ENCODE results near the gene PPP2R2C.

Gene PPP2R2C

GRCh38 chr4:6419452-6420028, 52.9 kb downstream of the PPP2R2C start:
- peaks cover 12% of the 10 kb centered on the region for H3K27me3 Mint-ChIP-seq (ENCODE audit: low read depth, poor library complexity)
- H3K4me3 Mint-ChIP-seq = no peak overlapping the region
- no peak overlapping the region for H3K27ac Mint-ChIP-seq
- no peaks in the 10 kb centered on the region for H3K36me3 Mint-ChIP-seq (ENCODE audit: low read depth)
- peaks cover 21% of the 10 kb centered on the region for H3K4me1 Mint-ChIP-seq
- TF ChIP-seq CTCF (IDR thresholded peaks at IDR 0.05) = no peak
- no peak for DNase-seq
- no peaks in the 10 kb centered on the region for H3K9me3 Mint-ChIP-seq

DNA sequence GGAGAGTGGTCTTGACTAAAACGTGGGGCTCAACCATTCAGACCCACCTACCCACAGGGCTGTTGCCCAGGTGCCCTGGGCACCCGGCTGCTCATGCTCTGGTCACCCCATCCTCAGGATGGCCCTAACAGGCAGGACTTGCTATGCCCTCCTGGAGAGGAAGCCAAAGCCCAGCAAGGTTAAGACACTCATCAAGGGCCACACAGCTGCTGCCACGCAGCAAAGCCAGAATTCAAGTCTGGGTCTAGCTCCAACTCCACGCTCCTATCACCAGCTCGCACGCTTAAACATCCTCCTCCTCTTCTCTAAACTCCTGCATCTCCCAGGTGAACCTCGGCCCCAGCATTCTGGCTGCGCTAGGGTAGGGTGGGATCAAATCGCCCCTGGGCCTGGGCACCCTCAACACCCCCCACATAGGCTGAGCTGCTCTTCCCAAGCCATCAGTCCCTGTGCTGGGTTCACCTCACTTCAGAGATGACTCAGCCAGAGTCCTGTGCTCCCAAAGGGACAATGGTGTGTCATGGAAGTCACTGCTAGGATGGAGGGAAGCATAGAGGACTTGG, 54.1 kb downstream of the PPP2R2C start:
- H3K4me3 Mint-ChIP-seq = no peak overlapping the region
- TF ChIP-seq CTCF (IDR thresholded peaks at IDR 0.05) = no peak

GRCh38 chr4:6417516-6418050, 54.8 kb downstream of the PPP2R2C start:
- peaks cover 26% of the 10 kb centered on the region for H3K4me1 Mint-ChIP-seq

More for the DNA sequence above, 54.1 kb downstream of the PPP2R2C start:
- Mint-ChIP-seq H3K36me3 (ENCODE audit: low read depth) (no peaks in the 10 kb centered on the region), H3K4me1 (peaks cover 26% of the 10 kb centered on the region), H3K9me3 (no peaks in the 10 kb centered on the region), H3K27me3 (ENCODE audit: low read depth, poor library complexity) (peaks cover 19% of the 10 kb centered on the region), H3K27ac (no peak overlapping the region)
- DNase-seq = no peak

GRCh38 chr4:6416518-6417286, 55.7 kb downstream of the PPP2R2C start:
- no peak overlapping the region for H3K27ac Mint-ChIP-seq
- H3K27me3 Mint-ChIP-seq (ENCODE audit: low read depth, poor library complexity) = peaks cover 22% of the 10 kb centered on the region
- TF ChIP-seq CTCF (IDR thresholded peaks at IDR 0.05) = no peak
- no peak for DNase-seq
- H3K4me3 Mint-ChIP-seq = no peak overlapping the region
- no peaks in the 10 kb centered on the region for H3K36me3 Mint-ChIP-seq (ENCODE audit: low read depth)
- H3K9me3 Mint-ChIP-seq = no peaks in the 10 kb centered on the region
- peaks cover 26% of the 10 kb centered on the region for H3K4me1 Mint-ChIP-seq

More at GRCh38 chr4:6417516-6418050, 54.8 kb downstream of the PPP2R2C start:
- H3K36me3 Mint-ChIP-seq (ENCODE audit: low read depth) = no peaks in the 10 kb centered on the region
- H3K27me3 Mint-ChIP-seq (ENCODE audit: low read depth, poor library complexity) = peaks cover 22% of the 10 kb centered on the region
- no peaks in the 10 kb centered on the region for H3K9me3 Mint-ChIP-seq
- DNase-seq = no peak
- no peak overlapping the region for H3K27ac Mint-ChIP-seq
- H3K4me3 Mint-ChIP-seq = no peak overlapping the region
- TF ChIP-seq CTCF (IDR thresholded peaks at IDR 0.05) = no peak

- Mint-ChIP-seq H3K27ac (no peak overlapping the region), H3K4me3 (no peak overlapping the region), H3K27me3 (ENCODE audit: low read depth, poor library complexity) (peaks cover 19% of the 10 kb centered on the region), H3K36me3 (ENCODE audit: low read depth) (no peaks in the 10 kb centered on the region), H3K4me1 (peaks cover 25% of the 10 kb centered on the region), H3K9me3 (no peaks in the 10 kb centered on the region)
- TF ChIP-seq CTCF (IDR thresholded peaks at IDR 0.05) = no peak
- DNase-seq = no peak
These were observed 57.2 kb downstream of the PPP2R2C start for GRCh38 chr4:6415031-6415705.
